ENCODE results near the gene INSIG1.

The INSIG1 gene

DNA sequence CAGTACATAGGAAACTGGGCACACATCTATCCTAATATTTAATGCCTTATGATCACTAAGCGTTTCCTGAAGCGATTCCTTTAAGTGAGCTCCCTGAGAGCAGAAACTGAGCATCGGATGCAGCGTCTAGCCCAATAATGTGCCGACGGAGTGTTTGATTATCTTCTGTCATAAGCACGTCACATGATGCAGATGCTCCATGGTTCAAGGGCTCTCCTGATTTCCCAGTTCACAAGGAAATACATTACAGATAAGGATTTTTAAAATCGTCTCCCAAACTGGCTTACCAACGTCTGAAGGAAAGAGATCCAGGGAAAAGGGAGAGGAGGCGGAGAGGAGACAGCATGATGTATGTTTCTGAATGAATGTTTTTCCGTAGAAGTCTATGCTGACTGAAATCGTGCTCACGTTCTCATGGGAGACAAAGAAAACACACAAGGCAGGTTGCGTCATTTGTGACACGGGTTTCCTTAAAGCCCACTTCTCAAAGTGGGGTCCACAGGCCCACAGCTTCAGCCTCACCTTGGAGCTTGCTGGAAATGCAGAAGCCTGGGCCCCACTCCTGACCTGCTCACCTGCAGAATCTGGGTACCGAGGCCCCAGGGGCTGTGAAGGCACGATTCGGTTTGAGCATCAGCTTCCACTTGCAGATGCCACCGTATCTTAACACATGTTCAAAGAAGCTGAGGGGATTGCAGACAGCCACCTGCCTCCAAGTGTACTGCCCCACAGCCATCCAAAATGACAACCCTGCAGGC is 21.5 kb upstream of the INSIG1 start:
- no peak for ATAC-seq
- H3K4me1 Mint-ChIP-seq: peaks cover 8% of the 10 kb centered on the region

DNA sequence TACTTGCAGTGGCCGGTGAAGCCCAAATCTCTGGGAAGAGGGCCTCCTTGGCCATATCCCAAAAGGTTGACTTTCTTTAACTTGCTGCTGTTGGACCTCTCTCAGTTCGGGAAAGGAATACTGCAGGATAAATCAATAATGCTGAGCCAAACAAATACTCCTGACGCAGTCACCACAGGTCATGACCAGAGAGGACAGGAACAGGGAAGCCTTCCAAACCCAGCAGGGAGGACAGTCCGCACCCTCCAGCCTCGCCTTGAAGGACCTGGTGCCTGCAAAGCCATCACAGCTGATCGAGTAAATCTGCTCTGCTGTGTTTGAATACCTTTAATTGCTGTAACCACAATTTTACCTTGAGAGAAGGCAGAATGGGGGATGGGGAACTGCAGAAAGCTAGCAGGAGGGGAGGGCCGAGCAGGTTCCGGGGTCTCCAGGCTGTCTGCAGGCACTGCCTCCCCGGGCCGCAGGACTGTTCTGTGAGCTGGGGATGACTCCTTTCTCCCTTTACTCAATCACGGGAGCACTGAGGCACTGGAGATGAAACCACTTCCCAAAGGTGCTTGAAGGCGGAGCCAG is 20.8 kb upstream of the INSIG1 start:
- no peak for ATAC-seq
- Mint-ChIP-seq H3K27ac (no peak overlapping the region), H3K4me3 (no peak overlapping the region), H3K27me3 (peaks cover 41% of the 10 kb centered on the region), H3K9me3 (no peaks in the 10 kb centered on the region), H3K4me1 (peaks cover 8% of the 10 kb centered on the region)
- no peak for DNase-seq

More for the DNA sequence above, 21.5 kb upstream of the INSIG1 start:
- Mint-ChIP-seq H3K4me3 (no peak overlapping the region), H3K9me3 (no peaks in the 10 kb centered on the region), H3K27ac (no peak overlapping the region), H3K27me3 (peaks cover 41% of the 10 kb centered on the region)
- no peak for DNase-seq

DNA sequence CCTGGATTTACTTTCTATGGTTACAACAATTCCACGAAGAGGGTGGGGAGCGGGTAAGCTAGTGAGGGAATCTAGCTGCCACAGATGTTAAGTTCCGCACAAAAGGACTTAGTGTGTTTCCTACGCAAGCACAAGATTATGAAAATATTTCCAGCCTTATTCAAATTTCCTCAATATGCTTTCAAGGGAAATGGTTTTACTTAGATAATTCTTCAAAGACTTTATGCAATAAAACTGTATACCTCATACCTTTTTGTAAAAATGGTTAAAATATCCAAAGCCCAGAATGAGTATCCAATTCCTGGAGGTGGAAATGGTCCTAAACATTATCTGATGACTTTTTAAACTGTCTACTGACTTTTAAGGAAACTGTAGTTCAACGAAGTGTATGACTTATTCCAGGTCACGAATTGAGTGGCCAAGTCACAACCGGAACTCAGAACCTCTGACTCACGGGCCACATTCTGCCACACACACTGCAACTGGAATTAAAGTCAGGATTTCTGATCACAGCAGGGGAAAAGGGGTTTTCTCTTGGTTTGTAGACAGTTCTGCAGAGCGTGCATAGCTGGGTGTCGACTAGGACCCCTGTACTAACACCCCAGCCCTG is 20.2 kb upstream of the INSIG1 start:
- ATAC-seq (no peak), DNase-seq (no peak)
- H3K4me3 Mint-ChIP-seq: no peak overlapping the region
- no peak overlapping the region for H3K27ac Mint-ChIP-seq
- peaks cover 41% of the 10 kb centered on the region for H3K27me3 Mint-ChIP-seq
- peaks cover 8% of the 10 kb centered on the region for H3K4me1 Mint-ChIP-seq
- no peaks in the 10 kb centered on the region for H3K9me3 Mint-ChIP-seq

DNA sequence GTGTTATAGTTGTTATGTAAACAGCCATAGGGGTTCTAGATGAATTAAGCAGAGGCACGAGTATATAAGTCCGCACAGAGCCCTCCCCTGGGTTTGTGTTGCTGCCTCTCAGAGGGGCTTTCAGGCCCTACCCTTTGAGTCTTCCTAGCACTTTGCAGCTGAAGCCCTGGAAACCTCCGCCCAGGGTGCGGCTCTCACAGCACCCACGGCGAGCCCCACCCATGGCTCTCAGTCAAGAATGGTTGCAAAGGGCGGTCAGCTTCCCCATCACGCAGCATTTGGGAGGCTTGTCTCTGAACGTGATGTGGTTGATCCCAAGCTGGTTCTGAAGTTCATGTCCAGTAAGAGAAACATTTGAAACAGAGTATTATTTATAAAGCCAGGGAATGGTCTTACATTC is 18.8 kb upstream of the INSIG1 start:
- H3K4me1 Mint-ChIP-seq: peaks cover 20% of the 10 kb centered on the region
- peaks cover 30% of the 10 kb centered on the region for H3K27me3 Mint-ChIP-seq
- no peaks in the 10 kb centered on the region for H3K9me3 Mint-ChIP-seq
- no peak overlapping the region for H3K27ac Mint-ChIP-seq
- ATAC-seq: no peak
- no peak overlapping the region for H3K4me3 Mint-ChIP-seq
- no peak for DNase-seq

DNA sequence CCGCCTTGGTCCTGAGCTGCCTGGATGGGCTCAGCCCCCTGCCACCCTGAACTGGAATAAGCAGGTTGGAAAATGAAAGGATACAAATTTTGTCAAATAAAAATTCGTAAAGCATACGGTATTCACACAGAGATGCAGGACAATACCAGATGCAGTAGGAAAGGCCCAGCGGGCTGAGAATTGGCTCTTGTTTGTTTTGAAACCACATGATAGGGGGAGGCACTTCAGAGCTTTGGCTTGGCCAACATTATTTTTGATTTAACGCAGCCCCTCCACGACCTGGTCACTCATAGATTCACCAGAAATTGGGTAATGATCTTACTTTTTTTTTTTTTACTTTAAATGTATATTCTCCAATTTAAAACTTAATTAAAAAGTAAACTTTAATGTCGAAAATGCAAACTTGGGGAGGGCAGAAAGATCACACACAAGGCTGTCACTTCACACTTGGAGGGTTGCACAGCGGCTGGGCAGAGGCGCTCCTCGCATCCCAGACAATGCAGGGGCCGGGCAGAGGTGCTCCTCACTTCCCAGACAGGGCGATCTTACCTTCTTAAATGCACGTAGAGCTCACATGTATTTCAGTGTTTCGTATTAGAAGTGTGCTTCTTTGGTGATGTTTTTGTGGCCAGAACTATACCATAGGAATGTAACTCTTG is 17.8 kb upstream of the INSIG1 start:
- no peak overlapping the region for H3K4me3 Mint-ChIP-seq

DNA sequence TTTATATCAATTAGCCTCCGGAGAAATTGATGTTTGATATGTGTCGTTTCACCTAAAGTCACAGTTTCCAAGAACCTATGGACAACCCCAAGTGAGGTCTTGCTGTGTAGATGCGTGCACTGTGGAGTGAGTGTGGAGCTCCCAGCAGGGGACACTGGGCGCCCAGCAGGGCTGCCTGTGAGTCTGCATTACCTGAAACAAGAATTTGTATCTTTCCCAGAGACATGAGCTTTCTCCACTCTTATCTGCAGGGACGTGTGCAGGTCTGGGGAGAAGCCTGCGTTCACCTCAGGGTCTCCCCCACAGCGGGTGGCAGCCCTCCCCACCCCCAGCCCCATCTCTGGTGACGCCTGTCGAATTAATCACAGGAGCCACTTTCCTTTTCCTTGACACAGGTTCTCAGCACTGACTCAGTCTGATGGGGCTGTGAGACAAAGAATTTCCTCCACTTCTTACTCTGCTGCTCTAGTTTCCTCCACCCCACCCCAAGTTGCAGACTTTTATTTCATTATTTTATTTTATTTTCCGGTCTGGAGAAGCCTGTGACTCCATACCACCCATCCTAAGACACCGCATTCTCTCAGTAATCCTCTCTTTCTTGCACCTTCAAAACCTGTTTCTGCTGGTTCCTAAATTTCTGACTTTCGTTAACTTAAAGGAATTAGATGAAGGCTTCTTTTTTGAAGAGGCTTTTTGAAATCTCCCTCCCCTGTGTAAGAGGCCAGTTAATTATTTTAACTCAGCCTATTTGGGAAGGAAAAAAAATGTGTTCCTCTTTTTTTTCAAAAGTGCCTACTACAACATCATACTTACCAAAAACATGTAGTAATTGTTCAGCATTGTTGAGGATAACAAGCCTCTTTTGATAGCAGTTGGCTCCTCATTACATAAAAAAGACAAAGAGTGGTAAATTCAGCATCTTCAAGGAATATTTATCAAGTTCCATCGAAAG is 17.0 kb upstream of the INSIG1 start:
- H3K4me1 Mint-ChIP-seq: peaks cover 35% of the 10 kb centered on the region
- H3K9me3 Mint-ChIP-seq: no peaks in the 10 kb centered on the region
- H3K4me3 Mint-ChIP-seq: no peak overlapping the region
- peaks cover 30% of the 10 kb centered on the region for H3K27me3 Mint-ChIP-seq
- DNase-seq (no peak), ATAC-seq (no peak)
- no peak overlapping the region for H3K27ac Mint-ChIP-seq

More for the DNA sequence above, 17.8 kb upstream of the INSIG1 start:
- Mint-ChIP-seq H3K27ac (no peak overlapping the region), H3K27me3 (peaks cover 31% of the 10 kb centered on the region), H3K9me3 (no peaks in the 10 kb centered on the region), H3K4me1 (peaks cover 30% of the 10 kb centered on the region)
- ATAC-seq (no peak), DNase-seq (no peak)

DNA sequence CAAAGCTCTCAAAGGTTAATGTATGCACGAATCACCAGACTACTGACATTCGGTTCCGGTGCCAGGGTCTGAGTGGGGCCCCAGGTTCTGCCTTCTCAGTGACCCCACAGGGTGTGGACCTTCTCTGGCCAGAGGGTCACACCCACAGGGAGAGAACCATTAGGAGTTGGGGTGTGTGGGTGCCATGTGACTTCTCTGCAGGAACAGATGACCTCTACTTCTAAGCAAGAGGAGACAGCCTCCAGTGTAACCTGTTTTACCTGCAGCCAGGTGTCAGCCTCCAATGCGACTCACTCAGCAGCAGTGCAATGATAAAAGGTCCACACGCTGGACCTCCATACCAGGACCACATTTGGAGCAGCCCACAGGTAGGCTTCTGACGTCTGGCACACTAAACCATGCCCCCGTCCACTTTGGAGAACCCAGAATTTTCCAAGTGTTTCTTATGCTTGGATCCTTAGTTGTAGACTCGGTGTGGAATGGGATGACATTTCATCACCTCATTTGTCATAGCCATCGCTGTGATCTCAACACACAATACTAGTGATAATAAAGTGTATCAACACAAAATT is 16.2 kb upstream of the INSIG1 start:
- no peak overlapping the region for H3K27ac Mint-ChIP-seq

DNA sequence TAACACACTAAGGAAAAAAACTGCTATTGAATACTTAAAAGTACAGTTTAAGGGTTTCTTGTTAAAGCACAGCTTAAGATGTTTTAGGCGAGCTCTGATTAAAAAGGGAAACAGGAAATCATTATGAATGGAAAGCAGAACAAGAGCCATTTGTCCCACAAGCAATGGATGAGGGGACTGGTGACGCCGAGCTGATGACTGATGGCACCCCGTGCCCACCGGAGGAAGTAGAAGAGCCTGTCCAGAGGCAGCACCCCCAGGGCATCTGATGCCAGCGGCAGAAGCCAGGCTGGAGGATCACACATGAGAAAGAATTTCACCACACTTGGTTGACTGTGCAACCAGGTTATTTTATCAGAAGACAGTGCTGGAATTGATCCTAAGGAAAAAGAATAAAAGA is 15.0 kb upstream of the INSIG1 start:
- Mint-ChIP-seq H3K27ac (no peak overlapping the region), H3K4me1 (peaks cover 53% of the 10 kb centered on the region), H3K4me3 (no peak overlapping the region), H3K27me3 (peaks cover 30% of the 10 kb centered on the region), H3K9me3 (no peaks in the 10 kb centered on the region)
- no peak for ATAC-seq
- DNase-seq: no peak

More for the DNA sequence above, 16.2 kb upstream of the INSIG1 start:
- no peak overlapping the region for H3K4me3 Mint-ChIP-seq
- no peak for DNase-seq
- no peaks in the 10 kb centered on the region for H3K9me3 Mint-ChIP-seq
- peaks cover 43% of the 10 kb centered on the region for H3K4me1 Mint-ChIP-seq
- ATAC-seq: no peak
- peaks cover 30% of the 10 kb centered on the region for H3K27me3 Mint-ChIP-seq

DNA sequence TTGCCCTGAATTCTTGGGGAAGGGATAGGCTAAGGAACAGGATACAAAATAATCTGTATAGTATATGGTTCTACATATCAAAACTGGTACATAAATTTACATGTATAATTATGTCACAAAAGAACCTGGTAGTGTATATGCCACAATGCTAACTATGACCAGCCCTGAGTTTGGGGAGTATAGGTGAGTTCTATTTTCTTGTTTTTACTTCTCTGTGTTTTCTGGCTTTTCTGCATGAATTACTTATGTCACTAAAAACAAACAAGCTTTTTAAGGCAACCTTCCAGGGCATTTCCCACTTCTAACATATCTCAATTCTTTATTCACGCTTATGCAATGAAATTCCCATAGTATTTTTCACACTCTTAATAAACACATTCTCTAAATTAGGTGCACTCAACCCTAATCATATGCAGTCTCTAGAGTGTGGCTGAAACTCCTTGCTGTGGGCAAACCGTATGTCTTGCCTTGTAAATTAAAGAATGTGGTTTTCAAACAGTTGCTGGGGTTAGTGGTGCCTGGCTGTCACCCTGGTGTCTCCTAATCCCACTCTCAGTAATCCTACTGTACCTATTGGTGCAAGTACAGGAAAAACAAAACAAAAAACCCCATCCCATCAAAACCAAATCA is 14.0 kb upstream of the INSIG1 start:
- DNase-seq: peak in 1 of 2 donors; percentile 59
- Mint-ChIP-seq H3K27me3 (peaks cover 25% of the 10 kb centered on the region), H3K4me1 (peaks cover 59% of the 10 kb centered on the region)

DNA sequence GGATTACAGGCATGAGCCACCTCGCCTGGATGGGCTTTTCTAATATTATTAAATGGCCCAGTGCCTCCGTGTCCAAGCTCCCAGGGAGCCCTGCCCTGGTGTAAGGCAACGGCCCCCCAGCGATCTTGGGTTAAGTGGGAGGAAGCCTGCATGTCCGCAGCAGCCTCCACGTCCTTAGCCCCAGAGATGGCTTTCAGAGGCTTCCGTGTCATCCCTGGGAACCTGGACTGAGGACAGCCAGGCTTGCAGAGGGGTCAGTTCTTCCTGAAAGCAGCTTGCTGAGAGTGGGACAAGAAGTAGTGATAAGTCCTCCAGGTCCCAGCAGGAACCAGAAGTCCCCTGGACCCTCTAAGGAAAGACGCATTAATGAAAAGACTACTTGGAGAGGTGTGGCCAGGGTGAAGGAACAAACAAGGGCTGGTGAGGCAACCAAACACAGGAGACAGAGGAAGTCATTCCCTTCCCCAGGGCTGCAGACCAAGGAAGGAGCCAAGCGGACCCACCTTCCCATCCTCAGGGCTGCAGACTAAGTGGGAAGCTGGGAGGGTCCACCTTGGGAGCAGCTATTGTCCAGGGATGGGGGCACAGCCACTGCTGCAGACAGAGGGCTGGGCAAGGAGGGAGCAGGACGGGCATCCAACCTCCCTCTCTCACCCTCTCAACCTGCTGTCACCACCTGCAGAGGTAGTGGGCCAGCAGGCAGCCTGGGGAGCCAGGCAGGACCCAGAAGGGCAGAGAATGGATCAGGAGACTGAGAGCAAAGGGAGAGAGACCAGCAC is 13.0 kb upstream of the INSIG1 start:
- Mint-ChIP-seq H3K4me3 (no peak overlapping the region), H3K27me3 (peaks cover 18% of the 10 kb centered on the region), H3K9me3 (no peaks in the 10 kb centered on the region), H3K4me1 (peaks cover 59% of the 10 kb centered on the region), H3K27ac (no peak overlapping the region)
- ATAC-seq: no peak
- DNase-seq: no peak

More for the DNA sequence above, 14.0 kb upstream of the INSIG1 start:
- no peaks in the 10 kb centered on the region for H3K9me3 Mint-ChIP-seq
- H3K27ac Mint-ChIP-seq: no peak overlapping the region
- H3K4me3 Mint-ChIP-seq: peak overlapping the region in 1 of 2 donors; percentile 20
- ATAC-seq: peak; percentile 97

DNA sequence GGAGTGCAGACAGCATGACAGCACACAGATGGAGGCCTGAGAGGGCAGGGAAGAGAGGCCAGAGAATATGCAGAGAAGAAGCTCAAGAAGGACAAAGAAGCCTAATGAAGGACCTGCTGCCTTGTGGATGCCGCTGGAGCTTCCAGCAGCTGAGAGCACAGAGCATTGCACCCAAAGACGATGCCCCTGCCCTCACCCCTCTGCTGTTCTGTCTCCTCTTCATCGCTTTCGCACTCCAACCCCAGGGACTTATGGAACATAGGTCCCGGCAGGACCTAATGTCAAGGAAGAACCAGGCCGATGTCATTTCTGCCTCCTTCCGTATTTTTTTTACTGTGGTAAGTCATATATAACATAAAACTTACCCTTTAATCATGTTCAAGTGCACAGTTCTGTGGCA is 12.3 kb upstream of the INSIG1 start:
- ATAC-seq (no peak), DNase-seq (no peak)
- Mint-ChIP-seq H3K27me3 (peaks cover 17% of the 10 kb centered on the region), H3K4me3 (no peak overlapping the region), H3K4me1 (peaks cover 59% of the 10 kb centered on the region), H3K27ac (no peak overlapping the region), H3K9me3 (no peaks in the 10 kb centered on the region)

DNA sequence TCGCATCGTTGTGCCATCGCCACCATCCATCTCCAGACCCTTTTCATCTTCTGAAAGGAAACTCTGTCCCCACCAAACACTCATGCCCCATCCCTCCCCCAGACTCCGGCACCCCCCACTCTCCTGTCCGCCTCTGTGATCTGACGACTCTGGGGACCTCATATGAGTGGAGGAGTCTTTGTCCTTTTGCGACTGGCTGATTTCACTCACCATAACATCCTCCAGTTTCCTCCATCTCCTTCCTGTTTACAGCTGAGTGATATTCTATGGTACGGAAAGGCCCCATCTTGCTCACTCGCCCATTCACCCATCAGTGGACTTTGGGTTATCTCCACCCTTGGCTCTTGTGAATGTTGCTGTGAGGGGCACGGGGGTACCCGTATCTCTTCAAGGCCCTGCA is 11.8 kb upstream of the INSIG1 start:
- DNase-seq: no peak
- no peak for ATAC-seq
- Mint-ChIP-seq H3K27me3 (peaks cover 13% of the 10 kb centered on the region), H3K4me1 (peaks cover 59% of the 10 kb centered on the region), H3K9me3 (no peaks in the 10 kb centered on the region), H3K27ac (no peak overlapping the region), H3K4me3 (no peak overlapping the region)

DNA sequence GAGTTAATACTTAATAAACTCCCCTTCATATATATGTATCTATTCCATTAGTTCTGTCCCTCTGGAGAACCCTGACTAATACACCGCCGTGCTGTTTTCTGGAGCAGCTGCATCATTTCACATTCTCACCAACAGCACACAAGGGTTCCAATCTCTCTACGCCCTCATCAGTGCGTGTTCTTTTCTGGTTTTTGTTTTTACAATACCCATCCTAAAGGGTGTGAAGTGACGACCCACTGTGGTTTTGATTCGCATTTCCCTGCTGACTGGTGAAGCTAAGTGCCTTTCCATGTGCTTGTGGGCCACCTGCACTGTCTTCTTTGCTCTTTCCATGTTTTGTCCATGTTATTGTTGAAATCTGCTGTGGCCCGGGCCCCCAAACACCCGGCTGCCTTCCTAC is 11.0 kb upstream of the INSIG1 start:
- no peak for DNase-seq
- Mint-ChIP-seq H3K27me3 (peaks cover 9% of the 10 kb centered on the region), H3K9me3 (no peaks in the 10 kb centered on the region), H3K4me1 (peaks cover 64% of the 10 kb centered on the region), H3K27ac (no peak overlapping the region), H3K4me3 (no peak overlapping the region)
- ATAC-seq: no peak
